AG04450 (cell line): ENCODE measurements around the gene SHB. TPM values are rescaled to one million over a fixed set of nuclear protein-coding genes. Genes with fewer than 3 reads are reported as not detected.

ENCODE experiments used
- CTCF ChIA-PET: fragments of 300-600, 350-600 bp; formaldehyde crosslinking; extraction: SDS; loops from one replicate; lab custom pipeline; 2022; ENCODE audit warnings: antibody characterized with exemption, inconsistent platforms; lab: Charles Lee
- POLR2A ChIA-PET: fragments of 350-600 bp; formaldehyde crosslinking; extraction: SDS; loops from one replicate; lab custom pipeline; 2021; ENCODE audit warnings: antibody characterized with exemption, inconsistent platforms; lab: Yijun Ruan, JAX
- DNase-seq: peaks from one replicate; pipeline ENCODE4 v3.0.0-alpha.2; 2011; ENCODE audit warnings: low read depth, low spot score
- H3K27ac ChIP-seq: one replicate; pipeline ENCODE4 v1.5.1; 2012; ENCODE audit warnings: low read depth, low read length, control low read depth
- H3K27me3 ChIP-seq: one replicate; pipeline ENCODE4 v1.6.0; 2012; ENCODE audit warnings: low read length; ENCODE audit not compliant: control insufficient read depth, insufficient read depth
- H3K4me3 ChIP-seq: 2 replicates; pipeline ENCODE4 v1.5.1; 2011; ENCODE audit warnings: mild to moderate bottlenecking, low read depth, low read length, control low read depth
- H3K9me3 ChIP-seq: 2 replicates; pipeline ENCODE4 v1.5.1; 2012; ENCODE audit warnings: low read length; ENCODE audit not compliant: control insufficient read depth, insufficient read depth
- polyA plus RNA-seq: library from polyadenylated mRNA; depleted of rRNA; stranded (reverse); fragments of >200 nt; gene quantifications from 2 replicates; pipeline ENCODE4 v1.2.3, GENCODE V29; 2011
- TF ChIP-seq, protein P1 (sequence below): IDR thresholded peaks from 2 replicates; pipeline ENCODE4 v1.5.1; 2011; ENCODE audit warnings: low read depth, low read length, control low read depth, inconsistent platforms

Gene SHB
- polyA plus RNA-seq, 1 experiment: 16.7 TPM

- DNase-seq: no peak
- TF ChIP-seq, protein P1, sequence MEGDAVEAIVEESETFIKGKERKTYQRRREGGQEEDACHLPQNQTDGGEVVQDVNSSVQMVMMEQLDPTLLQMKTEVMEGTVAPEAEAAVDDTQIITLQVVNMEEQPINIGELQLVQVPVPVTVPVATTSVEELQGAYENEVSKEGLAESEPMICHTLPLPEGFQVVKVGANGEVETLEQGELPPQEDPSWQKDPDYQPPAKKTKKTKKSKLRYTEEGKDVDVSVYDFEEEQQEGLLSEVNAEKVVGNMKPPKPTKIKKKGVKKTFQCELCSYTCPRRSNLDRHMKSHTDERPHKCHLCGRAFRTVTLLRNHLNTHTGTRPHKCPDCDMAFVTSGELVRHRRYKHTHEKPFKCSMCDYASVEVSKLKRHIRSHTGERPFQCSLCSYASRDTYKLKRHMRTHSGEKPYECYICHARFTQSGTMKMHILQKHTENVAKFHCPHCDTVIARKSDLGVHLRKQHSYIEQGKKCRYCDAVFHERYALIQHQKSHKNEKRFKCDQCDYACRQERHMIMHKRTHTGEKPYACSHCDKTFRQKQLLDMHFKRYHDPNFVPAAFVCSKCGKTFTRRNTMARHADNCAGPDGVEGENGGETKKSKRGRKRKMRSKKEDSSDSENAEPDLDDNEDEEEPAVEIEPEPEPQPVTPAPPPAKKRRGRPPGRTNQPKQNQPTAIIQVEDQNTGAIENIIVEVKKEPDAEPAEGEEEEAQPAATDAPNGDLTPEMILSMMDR: no peak
- Histone ChIP-seq H3K27ac (no peak overlapping the region), H3K4me3 (no peak overlapping the region), H3K27me3 (no peaks in the 10 kb centered on the region), H3K9me3 (no peaks in the 10 kb centered on the region; the same call in 1 of the 2 replicates)
- CTCF ChIA-PET: interaction anchor here (0.9 to 2.2 kb wide), 7 partner anchors 8 to 355 kb away, joined by 3 to 10 read pairs (median 3); partner anchors contain the start of gene SHB
- POLR2A ChIA-PET: interaction anchor here (0.6 kb wide), 1 partner anchor 18 kb away, joined by 3 read pairs; no protein-coding TSS in a partner anchor
Observed at GRCh38 chr9:37908698-37909186, 160.3 kb downstream of the SHB start.

DNA sequence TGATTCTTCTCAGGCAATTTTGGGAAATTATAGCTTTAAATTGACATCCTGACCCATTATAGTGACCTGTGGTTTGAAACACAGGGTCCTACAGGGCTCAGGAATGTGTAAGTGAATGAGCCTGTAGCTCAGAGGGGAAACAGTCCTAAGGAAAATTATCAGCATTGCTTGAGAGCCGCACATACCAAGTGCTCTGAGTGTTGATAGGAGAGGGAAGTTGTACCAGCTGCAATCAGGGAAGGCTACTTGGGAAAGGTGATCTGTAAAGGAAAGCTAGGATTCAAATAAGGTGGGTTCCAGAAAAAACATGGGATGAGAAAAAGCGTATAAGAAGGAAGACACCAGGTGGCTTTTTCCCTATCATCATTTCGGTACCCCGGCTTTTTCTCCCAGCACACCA is 160.7 kb downstream of the SHB start:
- no peak overlapping the region for H3K4me3 ChIP-seq
- H3K27ac ChIP-seq: no peak overlapping the region
- no peak for DNase-seq
- H3K27me3 ChIP-seq: no peaks in the 10 kb centered on the region
- ChIA-PET CTCF (interaction anchor here (0.9 to 2.2 kb wide), 6 partner anchors 9 to 355 kb away, joined by 3 to 10 read pairs (median 4); partner anchors contain the start of gene SHB), POLR2A (interaction anchor here (0.6 kb wide), 1 partner anchor 18 kb away, joined by 3 read pairs; no protein-coding TSS in a partner anchor)
- TF ChIP-seq, protein P1: no peak
- H3K9me3 ChIP-seq: no peaks in the 10 kb centered on the region; the same call in 1 of the 2 replicates

DNA sequence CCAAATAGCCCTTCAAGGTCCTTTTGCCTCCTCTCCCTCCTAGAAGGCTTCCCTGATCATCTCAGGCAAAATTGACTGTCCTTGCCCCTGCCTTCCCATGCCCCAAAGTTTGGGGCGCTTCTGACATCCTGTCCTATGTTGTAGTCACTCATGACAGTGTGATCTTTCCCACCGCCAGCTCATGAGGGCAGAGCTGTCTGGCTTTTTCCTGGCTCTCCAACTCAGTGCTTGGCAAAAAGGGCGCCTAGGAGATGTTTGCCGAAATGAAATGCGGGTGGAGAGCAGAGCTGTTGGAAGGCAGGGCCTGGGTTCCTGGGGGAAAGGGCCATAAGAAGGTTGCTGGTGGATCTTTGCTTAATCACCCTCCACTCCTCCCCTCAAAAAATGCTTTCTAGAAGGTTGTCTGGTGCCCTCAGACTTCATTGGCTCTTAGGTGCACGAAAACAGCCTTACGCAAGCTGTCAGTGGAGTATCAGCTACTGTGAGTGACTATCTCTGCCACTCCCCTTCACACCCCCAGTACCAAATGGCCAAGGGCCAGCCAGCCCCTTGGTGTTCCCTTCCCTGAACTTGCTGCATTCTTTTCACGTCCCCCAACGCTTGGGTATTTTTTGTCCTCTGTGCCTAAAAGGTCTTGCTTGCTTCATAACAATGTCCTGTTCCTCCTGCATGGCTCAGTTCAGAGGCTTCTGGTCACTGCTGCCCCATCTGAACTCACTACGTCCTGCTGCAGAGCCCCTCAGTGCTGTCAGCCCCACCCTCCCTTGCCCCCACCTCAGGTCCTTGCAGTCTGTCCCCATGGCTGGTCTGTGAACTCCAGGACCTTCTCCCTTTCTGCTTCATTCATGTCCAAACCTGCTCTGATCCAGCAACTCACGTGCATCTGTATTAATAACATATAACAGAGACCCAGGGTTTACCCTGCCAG is 162.5 kb downstream of the SHB start:
- POLR2A ChIA-PET: no interaction called here

GRCh38 chr9:37905776-37906175 is 163.3 kb downstream of the SHB start:
- TF ChIP-seq, protein P1: no peak
- no peaks in the 10 kb centered on the region; the same call in 1 of the 2 replicates for H3K9me3 ChIP-seq
- no peak overlapping the region for H3K27ac ChIP-seq
- H3K27me3 ChIP-seq: no peaks in the 10 kb centered on the region
- CTCF ChIA-PET: interaction anchor here (0.5 to 3.2 kb wide), 6 partner anchors 15 to 358 kb away, joined by 3 to 19 read pairs (median 4); no protein-coding TSS in a partner anchor
- DNase-seq: no peak
- POLR2A ChIA-PET: no interaction called here
- no peak overlapping the region for H3K4me3 ChIP-seq

More for the DNA sequence above, 162.5 kb downstream of the SHB start:
- Histone ChIP-seq H3K27me3 (no peaks in the 10 kb centered on the region), H3K27ac (no peak overlapping the region), H3K9me3 (no peaks in the 10 kb centered on the region; the same call in 1 of the 2 replicates), H3K4me3 (no peak overlapping the region)
- CTCF ChIA-PET: interaction anchor here (0.5 to 3.2 kb wide), 5 partner anchors 39 to 357 kb away, joined by 3 to 19 read pairs (median 6); no protein-coding TSS in a partner anchor
- TF ChIP-seq, protein P1: no peak
- no peak for DNase-seq
